Measurements from ENCODE around the gene TIMM9.
"Not testable (repeated sequence)": the region's sequence is repeated elsewhere in the genome, so short reads cannot be mapped to it uniquely, and the experiment has no call there.

The TIMM9 gene

DNA sequence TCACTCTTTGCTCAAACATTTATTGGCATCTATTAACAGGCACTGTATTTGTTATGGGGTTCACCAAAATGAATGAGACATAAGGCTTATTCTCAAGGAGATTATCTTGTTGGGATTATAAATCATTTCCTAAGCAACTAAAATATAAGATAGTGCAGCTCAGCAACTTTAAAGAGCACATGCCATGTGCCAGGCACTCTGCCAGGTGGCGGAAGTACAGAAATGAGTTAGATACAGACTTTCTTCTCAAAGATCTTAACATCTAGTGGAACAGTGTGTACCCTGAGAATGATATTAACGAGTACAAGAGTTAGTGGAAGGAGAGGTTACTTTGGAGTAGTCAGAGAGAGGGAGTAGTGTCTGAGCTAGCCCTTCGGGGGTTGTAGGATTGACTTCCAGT lies 60.0 kb downstream of the TIMM9 start:
- DNase-seq (ENCODE audit: low read depth), result no peak
- H3K4me3 ChIP-seq (ENCODE audit: low read depth, low read length), result no peak overlapping the region
- TF ChIP-seq, protein P1, sequence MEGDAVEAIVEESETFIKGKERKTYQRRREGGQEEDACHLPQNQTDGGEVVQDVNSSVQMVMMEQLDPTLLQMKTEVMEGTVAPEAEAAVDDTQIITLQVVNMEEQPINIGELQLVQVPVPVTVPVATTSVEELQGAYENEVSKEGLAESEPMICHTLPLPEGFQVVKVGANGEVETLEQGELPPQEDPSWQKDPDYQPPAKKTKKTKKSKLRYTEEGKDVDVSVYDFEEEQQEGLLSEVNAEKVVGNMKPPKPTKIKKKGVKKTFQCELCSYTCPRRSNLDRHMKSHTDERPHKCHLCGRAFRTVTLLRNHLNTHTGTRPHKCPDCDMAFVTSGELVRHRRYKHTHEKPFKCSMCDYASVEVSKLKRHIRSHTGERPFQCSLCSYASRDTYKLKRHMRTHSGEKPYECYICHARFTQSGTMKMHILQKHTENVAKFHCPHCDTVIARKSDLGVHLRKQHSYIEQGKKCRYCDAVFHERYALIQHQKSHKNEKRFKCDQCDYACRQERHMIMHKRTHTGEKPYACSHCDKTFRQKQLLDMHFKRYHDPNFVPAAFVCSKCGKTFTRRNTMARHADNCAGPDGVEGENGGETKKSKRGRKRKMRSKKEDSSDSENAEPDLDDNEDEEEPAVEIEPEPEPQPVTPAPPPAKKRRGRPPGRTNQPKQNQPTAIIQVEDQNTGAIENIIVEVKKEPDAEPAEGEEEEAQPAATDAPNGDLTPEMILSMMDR (IDR thresholded peaks at IDR 0.05; ENCODE audit: low read depth, low read length), result no peak
- TF ChIP-seq, protein P2, sequence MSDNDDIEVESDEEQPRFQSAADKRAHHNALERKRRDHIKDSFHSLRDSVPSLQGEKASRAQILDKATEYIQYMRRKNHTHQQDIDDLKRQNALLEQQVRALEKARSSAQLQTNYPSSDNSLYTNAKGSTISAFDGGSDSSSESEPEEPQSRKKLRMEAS (IDR thresholded peaks at IDR 0.05; ENCODE audit: low read depth, low read length), result no peak
- no peak for TF ChIP-seq POLR2A (IDR thresholded peaks at IDR 0.05; ENCODE audit: extremely low read depth, insufficient read length)
- no peak for TF ChIP-seq MYC (IDR thresholded peaks at IDR 0.05; ENCODE audit: low read depth, low read length)

DNA sequence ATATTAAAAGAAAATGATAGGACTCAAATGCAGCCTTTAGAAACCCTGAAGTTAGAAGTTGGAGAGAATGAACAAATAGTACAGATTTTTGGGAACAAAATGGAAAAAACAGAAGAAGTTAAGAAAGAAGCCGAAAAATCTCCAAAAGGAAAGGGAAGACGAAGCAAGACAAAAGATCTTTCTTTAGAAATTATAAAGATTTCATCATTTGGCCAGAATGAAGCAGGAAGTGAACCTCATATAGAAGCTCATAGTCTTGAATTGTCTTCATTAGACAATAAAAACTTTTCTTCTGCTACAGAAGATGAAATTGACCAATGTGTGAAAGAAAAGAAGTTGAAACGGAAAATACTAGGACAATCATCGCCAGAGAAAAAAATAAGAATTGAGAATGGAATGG lies 63.0 kb downstream of the TIMM9 start:
- H3K4me3 ChIP-seq (ENCODE audit: low read depth, low read length), result no peak overlapping the region

DNA sequence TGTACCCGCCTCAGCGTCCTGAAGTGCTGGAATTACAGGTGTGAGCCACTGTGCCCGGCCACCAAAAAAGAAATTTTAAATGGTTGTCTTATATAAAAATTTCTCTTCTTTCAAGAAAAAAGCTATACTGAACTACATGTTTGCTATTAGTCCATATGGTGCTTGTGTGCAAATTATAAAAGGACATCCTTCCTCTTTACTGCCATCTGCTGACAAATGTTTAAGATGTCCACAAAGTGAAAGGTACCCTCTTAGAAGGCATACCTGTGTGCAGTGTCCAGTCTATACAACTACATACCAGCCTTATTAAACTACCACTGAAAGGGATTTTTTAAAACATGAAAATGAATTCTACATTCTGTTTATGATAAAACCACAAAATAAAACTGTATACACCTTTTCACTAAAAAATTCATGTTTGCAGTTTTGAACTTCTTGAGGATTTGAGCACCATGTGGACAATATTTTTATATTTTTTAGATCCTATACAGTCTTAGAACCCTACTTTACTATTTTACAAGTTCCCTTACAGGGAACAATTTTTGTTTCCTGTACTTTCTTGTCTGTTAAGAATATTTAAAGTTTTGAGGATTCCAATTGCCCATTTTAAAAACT lies 64.4 kb downstream of the TIMM9 start:
- no peak for TF ChIP-seq POLR2A (IDR thresholded peaks at IDR 0.05; ENCODE audit: extremely low read depth, insufficient read length)
- TF ChIP-seq, protein P1 (IDR thresholded peaks at IDR 0.05; ENCODE audit: low read depth, low read length), result no peak
- TF ChIP-seq MYC (IDR thresholded peaks at IDR 0.05; ENCODE audit: low read depth, low read length), result no peak
- TF ChIP-seq, protein P2 (IDR thresholded peaks at IDR 0.05; ENCODE audit: low read depth, low read length), result no peak
- DNase-seq (ENCODE audit: low read depth), result peak; percentile 37

More for the DNA sequence above, 63.0 kb downstream of the TIMM9 start:
- TF ChIP-seq, protein P2 (IDR thresholded peaks at IDR 0.05; ENCODE audit: low read depth, low read length), result no peak
- TF ChIP-seq POLR2A (IDR thresholded peaks at IDR 0.05; ENCODE audit: extremely low read depth, insufficient read length) (no peak), MYC (IDR thresholded peaks at IDR 0.05; ENCODE audit: low read depth, low read length) (no peak)
- TF ChIP-seq, protein P1 (IDR thresholded peaks at IDR 0.05; ENCODE audit: low read depth, low read length), result no peak
- no peak for DNase-seq (ENCODE audit: low read depth)

DNA sequence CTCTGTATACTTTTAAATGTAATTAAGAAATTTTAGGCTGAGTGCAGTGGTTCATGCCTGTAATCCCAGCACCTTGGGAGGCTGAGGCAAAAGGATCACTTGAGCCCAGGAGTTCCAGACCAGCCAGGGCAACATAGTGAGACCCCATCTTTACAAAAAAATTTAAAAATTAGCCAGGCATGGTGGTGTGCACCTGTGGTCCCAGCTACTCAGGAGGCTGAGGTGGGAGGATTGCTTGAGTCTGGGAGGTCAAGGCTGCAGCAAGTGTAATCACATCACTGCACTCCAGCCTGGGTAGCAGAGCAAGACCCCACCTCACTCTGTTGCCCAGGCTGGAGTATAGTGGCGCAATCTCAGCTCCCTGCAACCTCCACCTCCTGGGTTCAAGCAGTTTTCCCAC lies 65.1 kb downstream of the TIMM9 start:
- not testable (repeated sequence) for H3K4me3 ChIP-seq (ENCODE audit: low read depth, low read length); DNase-seq (ENCODE audit: low read depth)

More for the DNA sequence above, 64.4 kb downstream of the TIMM9 start:
- no peak overlapping the region for H3K4me3 ChIP-seq (ENCODE audit: low read depth, low read length)

All from NB4 (cell line).